GM10847 (cell line): ENCODE results near the gene TRIM42.

Experiments used
- POLR2A ChIP-seq: IDR thresholded peaks from 2 replicates; pipeline ENCODE4 v1.6.1; 2011; ENCODE audit not compliant: insufficient read length; ENCODE audit errors: extremely low read depth

TRIM42 gene

DNA sequence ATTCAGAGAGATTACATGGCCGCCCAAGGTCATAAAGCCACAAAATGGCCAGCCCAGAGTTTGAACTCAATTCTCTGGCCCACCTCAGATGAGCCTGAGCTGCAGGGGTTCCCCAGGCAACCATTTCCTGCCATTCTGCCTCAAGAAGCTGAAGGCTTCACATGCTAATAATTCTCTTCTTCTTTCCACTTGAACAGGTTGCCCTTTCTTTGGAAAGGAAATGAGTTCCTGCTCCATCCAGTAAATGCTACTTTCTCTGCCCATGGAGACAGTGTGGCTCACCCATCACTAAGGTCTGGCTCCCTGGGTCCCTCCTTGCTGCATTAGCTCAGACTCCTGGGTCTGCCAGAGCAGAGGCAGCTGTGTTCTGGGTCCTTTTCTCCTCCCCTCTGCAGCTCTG is 48.2 kb downstream of the TRIM42 start:
- TF ChIP-seq POLR2A: no peak

DNA sequence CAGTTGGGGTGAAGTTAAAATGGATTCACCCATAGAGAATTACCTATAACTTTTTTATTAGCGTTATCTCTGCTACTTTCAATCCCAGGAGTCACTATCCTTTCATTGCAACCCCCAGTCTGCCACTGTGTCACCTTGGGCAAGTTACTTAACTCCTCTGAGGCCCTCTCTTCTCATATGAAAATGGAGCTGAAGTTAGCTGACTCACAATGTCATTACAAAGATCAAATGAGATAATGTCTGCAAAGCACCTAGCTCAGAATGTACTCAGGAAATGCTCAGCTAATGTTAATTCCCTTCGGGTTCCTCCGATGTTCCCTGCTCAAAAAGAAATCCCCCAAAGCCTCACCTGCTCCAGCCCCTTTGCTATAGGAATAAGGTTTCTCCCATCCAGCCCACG is 50.0 kb downstream of the TRIM42 start:
- no peak for TF ChIP-seq POLR2A

DNA sequence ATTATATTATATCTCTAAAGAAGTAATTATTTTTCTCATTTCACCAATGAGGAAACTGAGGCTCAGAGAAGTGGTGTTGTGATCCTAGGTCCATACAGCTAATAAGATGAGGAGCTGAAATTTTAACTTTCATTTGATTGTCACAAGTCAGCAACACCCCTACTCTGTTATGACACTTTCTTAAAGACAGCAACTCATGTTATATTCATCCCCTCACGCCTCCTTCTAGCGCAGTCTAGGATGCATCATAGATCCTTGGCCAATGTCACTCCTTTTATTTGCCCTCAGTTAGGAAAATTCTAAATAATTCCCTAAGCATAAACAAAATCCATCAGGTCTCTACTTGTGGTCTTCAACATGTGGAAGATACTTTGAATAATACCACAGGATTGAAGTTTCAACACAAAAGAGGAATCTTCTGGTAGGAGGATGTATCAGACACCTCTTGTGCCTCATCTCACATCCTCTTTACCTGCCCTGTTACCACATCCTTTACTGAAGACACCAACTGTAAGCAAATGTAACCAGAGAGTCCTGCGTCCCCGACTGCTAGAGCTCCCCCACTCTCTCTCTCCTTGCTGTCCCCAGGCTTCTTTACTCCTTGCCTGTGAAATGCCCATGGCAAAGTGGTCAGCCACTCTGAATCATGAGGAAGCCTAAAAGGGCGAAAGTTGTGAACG is 53.7 kb downstream of the TRIM42 start:
- TF ChIP-seq POLR2A: no peak

DNA sequence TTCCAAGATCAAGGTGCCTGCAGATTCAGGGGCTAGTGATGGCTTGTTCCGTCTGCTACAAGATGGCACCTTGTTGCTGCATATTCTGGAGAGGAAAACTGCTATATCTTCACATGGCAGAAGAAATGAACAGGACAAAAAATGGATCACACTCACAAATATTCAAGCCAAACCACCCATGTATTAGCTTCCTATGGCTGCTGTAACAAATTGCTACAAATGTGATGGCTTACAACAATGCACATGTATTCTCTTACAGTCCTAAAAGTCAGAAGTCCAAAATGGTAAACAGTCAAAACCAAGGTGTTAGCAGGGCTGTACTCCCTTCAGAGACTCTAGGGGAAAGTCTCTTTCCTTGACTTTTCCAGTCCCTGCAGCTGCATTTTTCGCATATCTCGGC is 55.8 kb downstream of the TRIM42 start:
- no peak for TF ChIP-seq POLR2A

DNA sequence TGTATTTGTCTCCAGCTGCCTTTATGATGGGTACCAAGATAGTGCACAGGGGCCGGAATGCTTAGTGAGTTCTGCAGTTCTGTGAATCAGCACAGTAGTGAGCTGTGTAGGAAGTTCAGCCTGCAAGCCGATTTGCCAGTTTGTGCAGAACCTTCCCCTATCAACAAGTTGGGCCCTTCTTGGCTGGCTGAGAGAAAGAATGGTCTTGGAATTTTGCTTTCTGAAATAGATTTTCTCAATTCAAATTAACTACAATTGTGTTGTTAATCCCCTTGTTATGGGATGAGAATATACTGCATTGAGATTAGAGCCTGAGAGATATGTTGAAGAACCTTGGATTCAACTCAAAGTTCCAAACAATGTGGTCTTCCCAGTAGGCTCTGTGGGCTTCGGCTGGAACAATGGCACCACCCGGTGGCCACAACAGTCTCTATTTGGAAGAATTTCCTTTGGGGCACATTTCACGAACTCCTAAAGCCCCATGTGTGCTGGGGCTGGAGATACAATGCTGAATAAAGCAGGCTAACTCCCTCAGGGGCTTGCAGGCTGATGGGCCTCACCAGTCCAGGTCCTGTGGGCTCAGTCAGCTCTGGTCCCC is 59.1 kb downstream of the TRIM42 start:
- no peak for TF ChIP-seq POLR2A

DNA sequence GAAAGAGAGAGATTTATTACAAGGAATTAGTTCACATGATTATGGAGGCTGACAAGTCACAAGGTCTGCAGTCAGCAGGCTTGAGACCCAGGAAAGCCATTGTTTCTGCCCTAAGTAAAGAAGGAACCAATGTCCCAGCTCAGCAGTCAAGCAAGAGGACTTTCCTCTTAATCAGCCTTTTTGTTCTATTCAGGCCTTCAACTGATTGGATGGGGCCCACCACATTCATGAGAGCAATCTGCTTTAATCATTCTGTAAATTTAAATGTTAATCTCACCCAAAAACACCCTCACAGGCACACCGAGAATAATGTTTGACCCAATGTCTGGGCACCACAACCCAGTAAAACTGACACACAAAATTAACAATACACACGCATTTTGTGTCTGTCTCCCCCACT is 64.3 kb downstream of the TRIM42 start:
- TF ChIP-seq POLR2A: no peak

DNA sequence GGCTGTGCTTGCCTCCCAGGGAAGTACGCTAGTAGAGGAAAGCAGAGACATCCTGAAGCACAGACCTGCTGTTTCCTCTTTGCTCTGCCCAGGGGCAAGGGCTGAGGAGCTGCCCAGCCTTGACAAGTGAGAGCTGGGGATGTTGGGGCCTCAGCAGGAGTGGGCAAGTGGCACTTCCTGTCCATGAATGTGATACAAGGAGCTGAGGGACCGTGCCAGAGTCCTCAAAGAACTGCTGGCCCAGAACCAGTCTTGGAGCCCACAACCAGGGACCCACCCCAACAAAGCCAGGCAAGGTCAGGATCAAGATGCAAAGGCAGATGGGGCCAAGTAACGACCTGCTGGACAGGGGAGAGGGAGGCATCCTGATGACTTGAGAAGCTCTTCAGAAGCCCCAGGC is 70.3 kb downstream of the TRIM42 start:
- no peak for TF ChIP-seq POLR2A

DNA sequence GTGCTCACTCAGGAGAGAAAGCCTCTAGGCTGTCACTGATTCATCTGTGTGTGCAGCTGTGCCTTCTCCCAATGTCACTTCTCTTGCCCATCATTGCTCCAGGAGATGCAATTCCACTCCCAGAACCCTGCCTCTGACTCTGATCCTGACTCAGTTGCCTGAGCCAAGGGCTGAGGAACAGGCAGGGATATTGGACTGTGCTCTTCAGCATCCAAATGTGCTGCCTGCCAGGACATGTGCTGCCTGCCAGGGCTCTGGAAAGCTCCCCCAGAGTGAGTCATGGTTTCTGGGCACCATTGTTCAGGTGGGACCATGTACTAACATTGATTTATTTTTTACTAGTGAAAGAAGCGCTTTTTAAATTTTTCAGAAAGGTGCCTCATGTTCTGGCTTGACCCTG is 71.0 kb downstream of the TRIM42 start:
- no peak for TF ChIP-seq POLR2A
